ENCODE data around the gene MAS1.

GRCh38 chr6:159926542-159927203 lies 35.9 kb downstream of the MAS1 start:
- TF ChIP-seq CTCF (conservative IDR thresholded peaks at IDR 0.05; ENCODE audit: low read depth, low read length) = no peak
- TF ChIP-seq EZH2 (IDR thresholded peaks at IDR 0.05; ENCODE audit: borderline replicate concordance, low read depth, low read length, poor library complexity, severe bottlenecking) = no peak

Data from A673 (cell line).